SK-N-SH (cell line): ENCODE data around the gene CYP1B1. TPM values are rescaled to one million over a fixed set of nuclear protein-coding genes. Genes with fewer than 3 reads are reported as not detected.

Source experiments
- CTCF ChIA-PET: fragments of 300-600, 350-600 bp; formaldehyde crosslinking; extraction: SDS; loops from one replicate; lab custom pipeline; 2021; lab: Yijun Ruan, JAX
- POLR2A ChIA-PET: fragments of 350-600 bp; sonication (Branson Sonifier 250); formaldehyde crosslinking; extraction: SDS; loops from one replicate; lab custom pipeline; 2020; ENCODE audit warnings: antibody characterized with exemption, inconsistent platforms; lab: Yijun Ruan, JAX
- DNase-seq: peaks from one replicate; pipeline ENCODE4 v3.0.0; 2012
- H2AFZ ChIP-seq: fragments of 200-600 bp; sonication (generic); 2 replicates; pipeline ENCODE4 v1.8.1; 2016; ENCODE audit warnings: antibody characterized with exemption, mild to moderate bottlenecking, low read depth
- H3F3A ChIP-seq: fragments of 200-600 bp; sonication (generic); replicated peaks from 2 replicates; pipeline ENCODE3; 2016; ENCODE audit warnings: antibody characterized with exemption, mild to moderate bottlenecking; ENCODE audit not compliant: insufficient read depth
- H3K27ac ChIP-seq, 2 experiments: fragments of 200-500 bp in 1 of 2; fragments of 200-600 bp in 1 of 2; sonication (Bioruptor generic) in 1 of 2; sonication (generic), shearing (Covaris generic) in 1 of 2; 2 replicates each; pipeline versions ENCODE4 v1.5.1 to v1.6.1; 2014 to 2016; ENCODE audit warnings: low read depth in 2 of 2, inconsistent platforms in 1 of 2, low read length in 1 of 2, mild to moderate bottlenecking in 1 of 2, mixed read lengths in 1 of 2
- H3K27me3 ChIP-seq: fragments of 200-600 bp; sonication (generic), shearing (Covaris generic); 2 replicates; pipeline ENCODE4 v1.6.1; 2016; ENCODE audit warnings: mixed run types; ENCODE audit not compliant: insufficient read depth
- H3K36me3 ChIP-seq, 2 experiments: fragments of 200-500 bp in 1 of 2; fragments of 200-600 bp in 1 of 2; sonication (Bioruptor generic) in 1 of 2; sonication (generic) in 1 of 2; replicated peaks in 1 of 2; 2 replicates each; pipeline versions ENCODE3 to v1.5.1; 2014 to 2016; ENCODE audit warnings: low read length in 1 of 2, mild to moderate bottlenecking in 1 of 2; ENCODE audit not compliant: insufficient read depth in 2 of 2, control insufficient read depth in 1 of 2
- H3K4me1 ChIP-seq, 2 experiments: fragments of 200-500 bp in 1 of 2; fragments of 200-600 bp in 1 of 2; sonication (Bioruptor generic) in 1 of 2; sonication (generic), shearing (Covaris generic) in 1 of 2; 2 replicates each; pipeline versions ENCODE4 v1.5.1 to v1.6.1; 2014 to 2016; ENCODE audit warnings: low read depth in 1 of 2, low read length in 1 of 2, mixed run types in 1 of 2; ENCODE audit not compliant: insufficient read depth in 2 of 2, control insufficient read depth in 1 of 2
- H3K4me2 ChIP-seq: fragments of 200-600 bp; sonication (generic), shearing (Covaris generic); 2 replicates; pipeline ENCODE4 v1.6.1; 2017; ENCODE audit warnings: mixed run types
- H3K4me3 ChIP-seq, 2 experiments: fragments of 200-500 bp in 1 of 2; fragments of 200-600 bp in 1 of 2; sonication (Bioruptor generic) in 1 of 2; sonication (generic), shearing (Covaris generic) in 1 of 2; 2 replicates each; pipeline versions ENCODE4 v1.5.1 to v1.8.1; 2014 to 2016; ENCODE audit warnings: low read depth in 2 of 2, inconsistent platforms in 1 of 2, low read length in 1 of 2, mild to moderate bottlenecking in 1 of 2, mixed read lengths in 1 of 2, moderate library complexity in 1 of 2
- H3K79me2 ChIP-seq: fragments of 200-600 bp; sonication (generic); 2 replicates; pipeline ENCODE4 v1.8.1; 2017; ENCODE audit warnings: mild to moderate bottlenecking; ENCODE audit not compliant: insufficient read depth
- H3K9ac ChIP-seq: fragments of 200-600 bp; sonication (generic); 2 replicates; pipeline ENCODE4 v1.6.1; 2017; ENCODE audit warnings: mixed run types
- H3K9me2 ChIP-seq: fragments of 200-600 bp; sonication (generic); 2 replicates; pipeline ENCODE4 v1.6.1; 2017; ENCODE audit warnings: mixed run types
- H3K9me3 ChIP-seq: fragments of 200-600 bp; sonication (generic); 2 replicates; pipeline ENCODE4 v1.6.1; 2017; ENCODE audit warnings: mixed run types, mild to moderate bottlenecking, moderate library complexity
- H4K20me1 ChIP-seq: fragments of 200-600 bp; sonication (generic); 2 replicates; pipeline ENCODE4 v1.6.1; 2017; ENCODE audit warnings: mild to moderate bottlenecking, mixed run types; ENCODE audit not compliant: insufficient read depth
- ELF1 ChIP-seq: IDR thresholded peaks from 2 replicates; pipeline ENCODE4 v1.4.0; 2012
- EP300 ChIP-seq, 2 experiments: IDR thresholded peaks; 2 replicates each; pipeline versions ENCODE4 v1.4.0 to v1.6.1; 2012; ENCODE audit warnings: borderline replicate concordance in 1 of 2, low read depth in 1 of 2, low read length in 1 of 2
- FOSL2 ChIP-seq: IDR thresholded peaks from 2 replicates; pipeline ENCODE4 v1.4.0; 2012; ENCODE audit warnings: low read depth, mild to moderate bottlenecking, moderate library complexity, borderline replicate concordance
- FOXM1 ChIP-seq: IDR thresholded peaks from 2 replicates; pipeline ENCODE4 v1.4.0; 2012; ENCODE audit warnings: low read depth, mild to moderate bottlenecking
- GABPA ChIP-seq: IDR thresholded peaks from 2 replicates; pipeline ENCODE4 v1.4.0; 2012; ENCODE audit warnings: low read depth, mild to moderate bottlenecking
- GATA2 ChIP-seq: sonication (generic); formaldehyde crosslinking; IDR thresholded peaks from 2 replicates; pipeline ENCODE4 v1.5.0; 2020; ENCODE audit warnings: mild to moderate bottlenecking, missing genetic modification reagents
- MXI1 ChIP-seq: IDR thresholded peaks from 2 replicates; pipeline ENCODE4 v1.6.1; 2012; ENCODE audit warnings: mild to moderate bottlenecking, low read depth, low read length, improper control_type of control experiment
- NFIC ChIP-seq: IDR thresholded peaks from 2 replicates; pipeline ENCODE4 v1.4.0; 2012; ENCODE audit warnings: borderline replicate concordance
- NRF1 ChIP-seq: IDR thresholded peaks from 2 replicates; pipeline ENCODE4 v1.6.1; 2012; ENCODE audit warnings: low read depth, mild to moderate bottlenecking, low read length
- POLR2AphosphoS5 ChIP-seq: IDR thresholded peaks from 2 replicates; pipeline ENCODE4 v1.6.1; 2012; ENCODE audit warnings: low read depth, low read length
- RCOR1 ChIP-seq: fragments of 150-350 bp; IDR thresholded peaks from 2 replicates; pipeline ENCODE4 v1.6.1; 2017; ENCODE audit warnings: antibody characterized with exemption, low read length
- SMC3 ChIP-seq: IDR thresholded peaks from 2 replicates; pipeline ENCODE4 v1.6.1; 2012; ENCODE audit warnings: low read depth, low read length, improper control_type of control experiment
- WGBS: methylation state at CpG from one replicate; pipeline ENCODE4 v1.1.6; 2017; ENCODE audit warnings: low lambda C conversion rate; 5-methylcytosine and 5-hydroxymethylcytosine counted together
- polyA plus RNA-seq, 3 experiments: library from polyadenylated mRNA; depleted of rRNA; stranded (reverse); fragments of >200 nt; gene quantifications; 2 replicates each; pipeline ENCODE4 v1.2.3, GENCODE V29; 2012
- TF ChIP-seq, protein P1 (sequence below): IDR thresholded peaks from 2 replicates; pipeline ENCODE4; 2012
- TF ChIP-seq, protein P2 (sequence below): fragments of 150-350 bp; IDR thresholded peaks from 2 replicates; pipeline ENCODE4 v1.6.1; 2016; ENCODE audit warnings: mild to moderate bottlenecking, low read depth, low read length

The CYP1B1 gene
- polyA plus RNA-seq, 1 of the 3 experiments (the other 2 are of a cell fraction) = 0.20 TPM

DNA sequence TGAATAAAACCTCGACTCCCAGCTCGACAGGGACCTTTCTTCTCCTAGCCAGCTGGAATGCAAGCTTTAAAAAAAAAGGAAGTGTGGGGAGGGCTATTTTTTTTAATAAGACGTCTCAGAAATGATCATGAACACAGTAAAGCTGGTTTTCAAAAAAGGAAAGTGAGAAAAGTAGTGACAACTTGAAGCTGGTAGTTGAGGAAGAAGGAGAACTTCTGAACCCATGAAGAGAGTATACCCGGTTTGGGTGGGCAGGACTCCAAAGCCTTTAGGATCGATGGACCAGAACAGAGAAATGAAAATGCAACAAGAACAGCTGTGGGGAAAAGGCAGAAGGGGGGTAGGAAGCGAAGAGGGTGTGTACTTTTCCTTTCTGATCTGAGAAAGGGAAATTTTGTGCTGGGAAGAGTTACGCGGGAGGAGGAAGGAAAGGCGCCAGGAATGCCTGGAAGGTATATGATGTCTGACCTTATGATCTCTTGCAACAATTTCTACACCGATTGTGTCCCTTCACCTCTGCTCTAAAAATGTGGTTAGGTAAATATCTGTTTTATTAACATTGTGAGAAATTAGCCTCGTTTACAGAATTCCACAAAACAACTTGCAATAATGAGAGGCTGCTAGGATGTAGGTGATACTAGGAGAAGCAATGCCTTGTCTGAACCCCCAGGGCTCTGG, 22.6 kb upstream of the CYP1B1 start:
- H3K4me3 ChIP-seq = no peak overlapping the region
- 67% methylated on average over 11 of the region's 11 CpGs for WGBS

DNA sequence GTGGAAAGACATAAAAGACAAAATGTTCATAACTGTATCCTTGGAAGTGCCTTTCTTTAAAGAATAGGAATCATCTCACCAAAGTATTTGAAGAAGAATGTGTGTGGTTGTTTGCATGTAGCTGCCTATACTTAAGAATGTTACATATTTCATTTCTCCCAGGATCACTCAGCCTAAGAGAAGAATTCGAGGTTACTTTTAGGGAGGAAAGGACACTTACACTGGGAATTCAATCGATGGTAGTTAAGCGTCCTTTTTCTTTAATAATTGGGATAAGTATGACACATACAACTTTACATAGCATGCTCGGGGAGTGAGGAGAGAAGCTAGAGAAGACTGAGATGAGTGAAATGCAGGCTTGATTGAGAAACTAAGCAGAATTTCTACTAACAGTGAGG, 22.0 kb upstream of the CYP1B1 start:
- POLR2A ChIA-PET = no interaction called here
- Histone ChIP-seq H3K4me3 (no peak overlapping the region), H3K9ac (no peak overlapping the region), H3K4me2 (no peak overlapping the region), H3K27ac (no peak overlapping the region), H3K4me1 (peaks cover 0 to 30% of the 10 kb centered on the region in 2 experiments; a peak in 2 of 4 replicates), H4K20me1 (no peaks in the 10 kb centered on the region), H3F3A (no peaks in the 10 kb centered on the region), H3K27me3 (no peaks in the 10 kb centered on the region), H3K36me3 (no peaks in the 10 kb centered on the region), H3K79me2 (no peaks in the 10 kb centered on the region), H2AFZ (no peak overlapping the region), H3K9me3 (no peaks in the 10 kb centered on the region), H3K9me2 (no peaks in the 10 kb centered on the region)
- CTCF ChIA-PET = interaction anchor here (1.0 to 1.4 kb wide), 3 partner anchors 18 to 22 kb away, joined by 3 to 8 read pairs (median 4); partner anchors contain the start of gene CYP1B1
- WGBS = 68% methylated on average over 4 of the region's 4 CpGs
- no peak for DNase-seq
- TF ChIP-seq GATA2 (no peak), MXI1 (no peak), EP300 (IDR thresholded peaks at IDR 0.05; ENCODE audit: borderline replicate concordance in 1 of 2, low read depth in 1 of 2, low read length in 1 of 2) (no peak), ELF1 (no peak), SMC3 (no peak), NFIC (no peak), POLR2AphosphoS5 (no peak), GABPA (no peak), NRF1 (no peak), FOXM1 (no peak)
- TF ChIP-seq, protein P1, sequence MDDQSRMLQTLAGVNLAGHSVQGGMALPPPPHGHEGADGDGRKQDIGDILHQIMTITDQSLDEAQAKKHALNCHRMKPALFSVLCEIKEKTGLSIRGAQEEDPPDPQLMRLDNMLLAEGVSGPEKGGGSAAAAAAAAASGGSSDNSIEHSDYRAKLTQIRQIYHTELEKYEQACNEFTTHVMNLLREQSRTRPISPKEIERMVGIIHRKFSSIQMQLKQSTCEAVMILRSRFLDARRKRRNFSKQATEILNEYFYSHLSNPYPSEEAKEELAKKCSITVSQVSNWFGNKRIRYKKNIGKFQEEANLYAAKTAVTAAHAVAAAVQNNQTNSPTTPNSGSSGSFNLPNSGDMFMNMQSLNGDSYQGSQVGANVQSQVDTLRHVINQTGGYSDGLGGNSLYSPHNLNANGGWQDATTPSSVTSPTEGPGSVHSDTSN = no peak
- TF ChIP-seq, protein P2, sequence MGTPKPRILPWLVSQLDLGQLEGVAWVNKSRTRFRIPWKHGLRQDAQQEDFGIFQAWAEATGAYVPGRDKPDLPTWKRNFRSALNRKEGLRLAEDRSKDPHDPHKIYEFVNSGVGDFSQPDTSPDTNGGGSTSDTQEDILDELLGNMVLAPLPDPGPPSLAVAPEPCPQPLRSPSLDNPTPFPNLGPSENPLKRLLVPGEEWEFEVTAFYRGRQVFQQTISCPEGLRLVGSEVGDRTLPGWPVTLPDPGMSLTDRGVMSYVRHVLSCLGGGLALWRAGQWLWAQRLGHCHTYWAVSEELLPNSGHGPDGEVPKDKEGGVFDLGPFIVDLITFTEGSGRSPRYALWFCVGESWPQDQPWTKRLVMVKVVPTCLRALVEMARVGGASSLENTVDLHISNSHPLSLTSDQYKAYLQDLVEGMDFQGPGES = no peak

More for the DNA sequence above, 22.6 kb upstream of the CYP1B1 start:
- Histone ChIP-seq H3K79me2 (no peaks in the 10 kb centered on the region), H3K27me3 (no peaks in the 10 kb centered on the region), H3K9me3 (no peaks in the 10 kb centered on the region), H3K9ac (no peak overlapping the region), H3K27ac (no peak overlapping the region), H3K9me2 (no peaks in the 10 kb centered on the region), H3K4me1 (peaks cover 0 to 28% of the 10 kb centered on the region in 2 experiments; a peak in 2 of 4 replicates), H2AFZ (no peak overlapping the region), H3K36me3 (no peaks in the 10 kb centered on the region), H3F3A (no peaks in the 10 kb centered on the region), H4K20me1 (no peaks in the 10 kb centered on the region), H3K4me2 (no peak overlapping the region)
- ChIA-PET CTCF (interaction anchor here (1.0 to 1.4 kb wide), 3 partner anchors 17 to 22 kb away, joined by 3 to 8 read pairs (median 4); partner anchors contain the start of gene CYP1B1), POLR2A (no interaction called here)
- DNase-seq = no peak
- TF ChIP-seq RCOR1 (no peak), FOSL2 (no peak), SMC3 (no peak), ELF1 (no peak)
